GM15510 (cell line): ENCODE measurements around the gene GOLGA7B.

Experiments
- POLR2A ChIP-seq: IDR thresholded peaks from 3 replicates; pipeline ENCODE4 v1.6.1; 2011; ENCODE audit warnings: borderline replicate concordance; ENCODE audit not compliant: insufficient read length; ENCODE audit errors: extremely low read depth

GOLGA7B gene

GRCh38 chr10:97849687-97850402 is at the start of gene GOLGA7B:
Gene GOLGA7B (plus strand): TSS chr10:97849843. CDS start chr10:97850304, 461 bp downstream.
- TF ChIP-seq POLR2A = no peak

DNA sequence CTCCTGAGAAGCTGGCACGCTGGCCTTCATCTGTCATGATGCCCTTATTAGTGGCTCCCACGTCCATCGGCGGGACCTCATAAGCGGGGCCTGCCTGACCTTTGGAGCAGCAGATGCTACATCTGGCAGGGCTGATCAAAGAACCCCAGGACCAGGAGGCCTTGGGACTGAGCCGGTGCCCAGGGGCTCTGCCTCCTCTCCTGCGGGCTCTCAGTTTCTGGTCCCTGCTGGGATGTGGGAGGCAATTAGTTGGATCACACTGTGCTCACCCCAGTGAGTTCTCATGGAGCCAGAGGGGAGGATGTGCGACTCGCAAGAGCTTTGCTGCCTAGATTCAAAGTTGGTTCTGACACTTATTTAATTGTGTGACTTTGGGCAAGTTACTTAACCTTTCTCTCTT is 49.2 kb upstream of the GOLGA7B start:
- TF ChIP-seq POLR2A = no peak

GRCh38 chr10:97801422-97801821 is 48.2 kb upstream of the GOLGA7B start:
- no peak for TF ChIP-seq POLR2A

DNA sequence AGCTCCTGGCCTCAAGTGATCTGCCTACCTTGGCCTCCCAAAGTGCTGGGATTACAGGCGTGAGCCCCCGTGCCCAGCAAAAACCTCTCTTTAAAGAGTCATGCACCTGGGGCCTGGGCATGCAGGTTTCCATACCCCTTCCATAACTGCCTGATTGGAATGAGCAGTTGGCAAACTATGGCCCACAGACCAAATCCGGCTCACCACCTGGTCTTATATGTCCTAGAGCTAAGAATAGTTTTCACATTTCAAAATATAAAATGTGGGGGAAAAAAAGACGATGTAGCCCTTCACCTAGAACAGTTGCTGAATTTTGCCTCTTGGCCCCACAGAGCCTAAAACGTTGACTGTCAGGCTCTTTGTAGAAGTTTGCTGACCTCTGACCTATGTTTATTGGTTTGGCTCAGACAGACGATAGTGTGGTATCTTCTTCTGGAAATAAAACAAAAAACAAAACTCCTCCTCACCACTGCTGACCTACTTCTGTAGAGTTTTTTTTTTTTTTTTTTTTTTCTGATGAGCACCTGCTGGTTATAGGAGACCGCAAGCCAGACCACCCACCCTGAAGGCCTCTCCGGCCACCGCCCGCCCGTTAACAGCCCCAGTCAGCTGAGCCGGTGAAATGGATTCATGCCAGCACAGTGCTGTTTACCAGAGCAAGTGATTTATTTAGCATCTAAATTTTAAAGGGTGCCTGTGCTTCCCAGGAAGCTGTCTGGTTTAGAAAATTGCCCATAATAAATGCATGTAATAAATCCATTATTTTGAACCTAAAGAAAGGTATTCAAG is 44.4 kb upstream of the GOLGA7B start:
- TF ChIP-seq POLR2A = no peak

- TF ChIP-seq POLR2A = no peak
Observed at GRCh38 chr10:97805949-97806348, 43.7 kb upstream of the GOLGA7B start.

DNA sequence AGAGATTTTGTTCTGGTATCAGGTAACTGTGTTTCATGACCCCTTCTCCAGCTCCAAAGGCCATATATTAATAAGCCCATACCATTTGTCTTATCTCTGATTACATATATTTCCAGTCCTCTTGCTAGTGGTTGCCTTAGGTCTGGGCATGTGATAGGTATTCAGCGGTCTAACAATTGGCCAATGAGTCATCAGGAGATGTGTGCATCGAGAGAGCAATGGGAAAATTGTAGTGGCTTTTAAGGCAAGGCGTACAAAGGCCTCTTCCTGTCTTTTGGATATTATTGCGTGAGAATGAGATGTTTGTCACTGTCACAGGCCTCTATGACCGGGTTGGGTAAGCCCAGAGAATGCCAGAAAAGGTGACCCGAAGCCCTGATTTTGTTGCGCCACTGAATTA is 39.2 kb upstream of the GOLGA7B start:
- TF ChIP-seq POLR2A = no peak

DNA sequence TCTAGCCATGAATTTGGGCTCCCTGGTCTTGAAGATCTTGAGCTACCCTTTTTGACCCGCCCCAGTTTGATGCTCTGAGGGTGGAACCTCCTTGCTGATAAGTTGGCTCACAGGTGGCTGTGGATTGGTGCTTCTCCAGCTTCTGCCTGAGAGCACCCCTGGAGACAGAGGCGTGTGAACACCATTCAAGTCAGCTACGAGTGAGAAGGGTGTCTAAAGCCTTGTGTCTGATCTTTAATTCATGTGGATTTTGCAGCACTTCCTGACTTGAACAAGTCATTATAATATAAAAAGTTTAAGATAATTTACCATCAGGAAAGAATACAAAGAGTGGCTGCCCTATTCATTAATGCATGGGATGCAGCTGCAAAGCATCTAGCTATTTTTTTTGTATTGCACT is 37.7 kb upstream of the GOLGA7B start:
- no peak for TF ChIP-seq POLR2A

DNA sequence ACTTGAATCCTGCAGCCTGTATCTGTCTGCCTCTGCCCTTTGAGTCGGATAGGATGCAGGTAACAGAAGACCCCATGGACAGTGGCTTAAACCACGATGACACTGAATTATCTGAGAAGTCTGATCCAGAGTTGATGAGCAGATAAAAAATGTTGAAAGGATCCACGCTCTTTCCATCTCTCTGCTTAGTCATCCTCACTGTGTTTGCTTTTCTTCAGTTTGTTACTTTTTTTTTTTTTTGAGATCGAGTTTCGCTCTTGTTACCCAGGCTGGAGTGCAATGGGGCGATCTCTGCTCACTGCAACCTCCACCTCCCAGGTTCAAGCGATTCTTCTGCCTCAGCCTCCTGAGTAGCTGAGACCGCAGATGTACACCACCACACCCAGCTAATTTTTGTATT is 36.9 kb upstream of the GOLGA7B start:
- TF ChIP-seq POLR2A = no peak

- TF ChIP-seq POLR2A = no peak
Observed at GRCh38 chr10:97813311-97813710, 36.3 kb upstream of the GOLGA7B start.

GRCh38 chr10:97814996-97815395 is 34.6 kb upstream of the GOLGA7B start:
- TF ChIP-seq POLR2A = no peak

GRCh38 chr10:97816609-97817008 is 33.0 kb upstream of the GOLGA7B start:
- no peak for TF ChIP-seq POLR2A

GRCh38 chr10:97818572-97818971 is 31.1 kb upstream of the GOLGA7B start:
- no peak for TF ChIP-seq POLR2A

DNA sequence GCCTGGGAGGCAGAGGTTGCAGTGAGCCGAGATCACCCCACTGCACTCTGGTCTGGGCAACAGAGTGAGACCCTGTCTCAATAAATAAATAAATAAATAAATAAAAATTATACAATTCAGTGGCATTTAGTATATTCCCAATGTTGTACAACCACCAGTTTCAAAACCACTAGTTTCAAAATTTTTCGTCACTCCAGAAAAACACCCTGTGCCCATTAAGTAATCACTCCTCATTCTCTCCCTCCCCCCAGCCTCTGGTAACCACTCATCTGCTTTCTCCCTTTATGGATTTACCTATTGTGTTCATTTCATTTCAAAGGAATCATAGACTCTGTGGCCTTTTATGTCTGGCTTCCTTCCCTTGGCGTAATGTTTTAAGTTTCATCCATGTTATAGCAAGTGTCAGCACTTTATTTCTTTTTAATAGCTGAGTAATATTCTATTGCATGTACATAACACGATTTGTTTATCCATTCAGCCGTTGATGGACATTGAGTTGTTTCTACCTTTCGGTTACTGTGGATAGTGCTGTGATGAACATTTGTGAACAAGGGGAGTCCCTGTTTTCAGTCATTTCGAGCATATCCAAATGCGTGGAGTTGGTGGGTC is 29.4 kb upstream of the GOLGA7B start:
- no peak for TF ChIP-seq POLR2A

DNA sequence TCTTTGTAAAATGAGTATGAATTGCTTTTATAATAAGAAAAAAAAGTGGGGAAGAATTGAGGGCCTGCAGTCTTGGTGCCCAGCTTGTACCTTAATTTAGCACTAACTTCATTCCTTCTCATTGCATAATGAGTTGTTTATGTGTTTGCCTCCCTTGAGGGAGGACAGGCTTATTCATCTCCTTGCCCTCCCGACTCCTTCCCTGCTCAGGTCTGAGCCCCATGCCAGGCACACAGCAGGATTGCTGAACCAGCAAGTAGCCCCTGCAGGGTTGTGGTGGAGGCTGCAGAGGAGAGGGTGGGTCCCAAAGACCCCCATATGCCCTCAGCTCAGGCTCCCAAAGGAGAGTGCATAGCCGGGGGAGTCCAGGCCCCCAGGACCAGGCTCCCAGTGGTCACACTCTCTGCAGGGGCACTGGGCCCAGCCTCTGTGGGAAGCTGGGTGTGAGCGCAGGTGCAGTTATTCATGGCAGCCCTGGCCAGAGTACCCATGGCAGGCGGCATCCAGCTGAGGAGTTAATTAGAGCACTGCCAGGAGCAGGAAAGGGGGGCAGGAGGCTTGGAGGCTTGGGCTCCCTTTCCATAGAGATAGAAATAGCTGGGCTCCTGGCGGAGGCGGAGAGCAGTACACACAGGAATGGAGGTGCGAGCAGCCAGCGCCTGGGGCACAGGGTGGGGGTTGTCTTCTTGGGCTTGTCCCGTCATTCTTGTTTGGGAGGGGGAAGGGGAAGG is 28.2 kb upstream of the GOLGA7B start:
- TF ChIP-seq POLR2A = no peak

DNA sequence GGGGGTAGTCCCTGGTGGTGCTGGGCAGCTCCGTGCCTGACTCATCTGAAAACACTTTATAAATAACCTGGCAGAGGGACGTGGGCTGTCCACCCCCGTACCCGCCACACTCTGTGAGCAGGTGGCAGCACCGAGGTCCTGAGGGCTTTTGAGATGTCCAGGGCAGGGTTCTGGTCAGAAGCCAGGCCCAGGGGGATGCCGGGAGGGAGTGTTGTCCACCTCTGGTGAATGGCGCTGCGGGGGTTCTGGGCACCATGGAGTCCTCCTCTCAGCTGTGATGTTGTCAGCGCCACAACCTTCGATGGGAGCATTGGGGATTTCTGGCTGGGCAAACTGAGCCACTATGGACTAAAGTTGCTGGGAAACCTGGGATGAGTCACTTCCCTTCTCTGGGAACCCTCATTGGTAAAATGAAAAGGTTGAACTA is 27.4 kb upstream of the GOLGA7B start:
- TF ChIP-seq POLR2A = no peak
